Epithelial cell of prostate (primary cell): ENCODE measurements around the gene ACTBL2.
"Not testable (repeated sequence)": the region's sequence is repeated elsewhere in the genome, so short reads cannot be mapped to it uniquely, and the experiment has no call there.

Experiments
- DNase-seq: peaks from one replicate; pipeline ENCODE4 v3.0.0-alpha.2; 2011; ENCODE audit warnings: low read depth, low spot score
- H3K27ac ChIP-seq: fragments of 450-650 bp; 2 replicates; pipeline ENCODE4 v1.5.1; 2017; ENCODE audit warnings: mild to moderate bottlenecking

The ACTBL2 gene

DNA sequence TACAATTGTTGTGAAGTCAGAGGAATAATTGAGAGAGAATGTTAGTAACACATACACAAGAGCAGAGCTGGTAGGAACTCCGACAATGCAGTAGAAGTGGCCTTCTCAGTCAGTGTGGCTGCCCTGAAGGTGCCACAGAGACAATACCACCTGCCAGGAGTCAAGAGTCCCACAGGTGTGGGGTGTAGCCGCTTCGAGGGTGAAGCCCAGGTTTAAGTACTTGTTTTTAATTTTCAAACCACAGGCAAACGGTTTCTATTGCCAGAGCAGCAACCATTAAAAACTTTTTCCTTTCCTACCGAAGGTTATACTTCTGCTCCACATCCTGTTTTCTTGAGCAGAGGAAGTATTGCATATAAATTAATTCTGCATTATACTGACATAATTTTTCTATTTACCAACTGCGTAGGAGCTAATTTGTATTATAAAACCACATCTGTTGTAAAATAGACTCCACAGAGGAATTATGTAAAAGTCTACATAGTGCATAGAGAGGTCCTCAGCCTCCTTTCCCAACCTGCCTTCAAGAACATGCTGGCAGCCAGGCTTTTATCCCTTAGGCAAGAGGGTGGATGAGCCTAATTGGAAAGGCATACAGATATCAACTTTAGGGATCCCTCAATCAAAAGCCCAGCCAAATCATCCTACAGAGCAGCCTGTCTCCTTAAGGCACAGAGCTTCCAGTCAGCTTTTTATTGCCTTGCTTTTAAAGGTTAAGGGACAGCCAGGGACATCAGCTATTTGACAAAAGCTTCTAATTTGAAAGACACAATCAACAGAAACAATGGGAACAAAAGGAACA, 12.9 kb upstream of the ACTBL2 start:
- peak overlapping the region; percentile 82 for H3K27ac ChIP-seq
- no peak for DNase-seq

DNA sequence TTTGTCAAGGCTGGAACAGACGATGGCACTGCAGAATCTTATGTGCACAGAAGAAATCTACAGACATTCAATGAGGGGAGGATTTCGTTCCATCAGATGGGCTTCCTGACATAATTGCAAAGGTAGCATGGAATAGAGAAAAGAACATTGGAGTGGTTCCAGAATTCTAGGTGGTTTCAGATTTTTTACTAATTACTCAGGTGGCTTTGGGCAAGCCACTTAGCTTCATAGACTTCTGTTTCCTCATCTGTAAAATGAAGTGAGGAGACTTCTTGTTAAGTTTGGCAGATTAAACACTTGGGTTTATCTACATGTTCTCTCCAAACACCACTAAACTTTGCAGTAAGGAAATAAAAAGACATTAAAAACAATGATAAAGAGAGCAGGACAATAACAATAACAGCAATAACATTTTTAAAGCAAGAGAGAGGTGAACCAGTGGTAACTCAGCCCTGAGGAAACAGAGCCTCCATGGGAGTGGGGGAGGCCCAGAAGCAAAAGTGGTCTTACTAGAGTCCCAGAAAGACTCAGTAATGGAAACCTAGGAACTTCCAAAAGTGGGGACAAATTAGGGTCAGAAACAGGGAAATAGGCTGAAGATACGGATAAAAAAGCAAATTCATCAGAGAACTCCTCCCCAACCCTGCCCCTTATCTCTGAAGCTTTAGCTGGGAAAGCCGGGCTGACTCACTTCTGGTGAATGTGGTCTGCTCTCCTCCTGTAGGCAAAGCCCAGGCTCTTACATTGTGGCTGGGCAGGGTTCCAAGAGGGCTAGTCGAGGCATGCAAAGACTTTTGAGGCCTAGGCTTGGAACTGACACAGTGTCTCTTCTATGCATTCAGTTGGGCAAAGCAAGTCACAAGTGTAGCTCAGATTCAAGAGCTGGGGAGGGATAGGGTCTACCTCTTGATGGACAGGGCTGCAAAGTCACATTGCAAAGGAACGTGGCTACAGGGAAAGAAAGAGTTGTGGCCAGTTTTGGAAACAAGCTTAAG, 11.8 kb upstream of the ACTBL2 start:
- DNase-seq: peak; percentile 92
- peak overlapping the region; percentile 82 for H3K27ac ChIP-seq

DNA sequence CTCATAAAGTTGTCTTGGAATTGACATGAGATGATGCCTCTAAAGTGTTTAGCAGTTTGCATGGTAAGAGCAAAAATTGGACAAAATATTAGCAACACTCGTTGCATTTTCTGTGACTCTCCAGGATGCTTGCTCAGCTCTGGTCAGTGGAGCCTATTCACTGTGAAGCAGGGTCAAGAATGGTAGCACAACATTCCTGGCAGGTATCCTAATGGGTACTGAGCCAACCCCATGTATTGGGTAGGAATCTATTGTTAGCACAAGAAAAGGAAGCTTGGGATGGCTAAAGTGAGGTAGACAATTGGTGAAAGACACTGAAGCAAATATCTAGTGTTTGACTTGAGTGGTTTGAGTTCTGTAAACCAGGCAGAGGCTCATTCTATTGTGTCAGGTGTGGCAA, 10.4 kb upstream of the ACTBL2 start:
- no peak overlapping the region for H3K27ac ChIP-seq

DNA sequence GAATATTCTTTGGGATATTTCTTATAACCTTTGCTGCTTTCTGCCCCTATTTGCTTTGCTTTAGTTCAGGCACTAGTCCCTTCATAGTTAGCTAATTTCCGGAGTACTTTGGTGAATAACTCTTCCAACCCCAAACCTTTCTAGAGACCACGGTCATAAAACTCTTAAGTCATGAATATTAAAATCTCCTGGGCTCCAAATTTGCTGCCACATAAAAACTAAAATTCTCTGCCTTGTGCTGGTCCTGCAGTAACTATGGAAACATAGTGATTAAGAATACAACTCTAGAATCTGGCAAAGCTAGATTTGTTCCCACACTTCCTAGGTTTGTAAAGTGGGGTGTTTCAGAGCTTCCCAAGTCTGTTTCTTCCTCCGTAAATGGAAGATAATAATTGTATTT, 10.0 kb upstream of the ACTBL2 start:
- no peak overlapping the region for H3K27ac ChIP-seq
- no peak for DNase-seq

More for the DNA sequence above, 10.4 kb upstream of the ACTBL2 start:
- DNase-seq: no peak

DNA sequence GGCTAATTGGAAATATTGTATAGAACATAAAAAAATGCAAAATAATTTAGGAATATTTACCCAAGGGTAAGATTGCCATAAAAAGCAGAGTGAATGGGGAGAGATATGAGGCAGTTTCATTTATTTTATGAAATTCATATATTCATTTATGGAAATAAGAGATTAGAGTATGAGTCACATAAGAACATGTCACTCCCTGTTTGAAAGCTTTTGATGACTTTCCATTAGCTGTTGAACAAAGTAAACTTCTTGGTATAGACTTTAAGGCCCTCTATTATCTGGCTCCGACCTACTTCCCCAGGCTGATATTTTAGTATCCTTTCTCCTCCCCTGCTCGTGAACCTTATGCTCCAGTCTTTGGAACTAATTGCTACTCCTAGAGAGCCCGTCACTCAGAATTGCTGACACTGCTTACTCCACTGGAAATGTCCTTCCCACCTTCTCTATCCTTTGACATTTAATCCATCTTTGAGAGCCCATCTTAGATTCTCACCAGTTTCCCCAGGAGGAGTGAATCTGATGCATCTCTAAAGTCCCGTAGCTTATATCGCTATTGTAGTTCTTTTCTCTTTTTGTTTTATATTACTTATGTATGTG, 8.9 kb upstream of the ACTBL2 start:
- DNase-seq: no peak
- H3K27ac ChIP-seq: no peak overlapping the region

DNA sequence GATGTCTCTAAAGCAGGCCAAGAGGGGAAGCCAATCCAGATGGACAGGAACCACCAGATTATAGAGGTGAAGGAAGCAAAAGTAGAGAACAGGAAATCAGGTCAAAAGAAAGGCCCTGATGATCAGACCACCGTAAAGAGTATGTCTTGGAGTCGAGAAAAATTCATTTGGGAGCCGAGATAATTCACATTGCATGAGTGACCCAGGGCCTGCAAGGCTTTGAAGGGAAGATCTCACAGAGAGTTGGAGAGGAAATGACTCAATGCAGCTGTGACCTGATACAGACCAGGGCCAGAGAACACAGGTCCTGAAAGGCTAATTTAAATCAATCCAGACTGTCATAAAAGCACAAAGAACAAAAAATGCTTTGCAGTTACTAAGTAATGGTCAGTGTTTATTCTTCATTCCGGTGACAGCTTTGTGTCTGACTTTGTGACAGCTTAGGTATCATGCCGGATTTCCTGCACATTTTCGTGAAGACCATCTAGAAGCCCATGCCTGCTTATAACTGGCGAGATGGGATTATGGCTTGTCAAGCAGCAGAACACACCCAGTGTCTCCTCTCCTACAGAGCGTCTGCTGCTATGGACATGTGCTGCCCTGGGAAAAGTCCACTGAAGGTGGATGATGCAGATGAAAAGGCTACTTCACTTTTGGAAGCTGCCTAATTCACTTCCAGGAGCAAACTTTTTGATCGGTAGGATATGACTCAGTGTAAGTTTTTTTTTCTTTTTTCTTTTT, 5.8 kb upstream of the ACTBL2 start:
- H3K27ac ChIP-seq: peak overlapping the region; percentile 5
- DNase-seq: no peak

DNA sequence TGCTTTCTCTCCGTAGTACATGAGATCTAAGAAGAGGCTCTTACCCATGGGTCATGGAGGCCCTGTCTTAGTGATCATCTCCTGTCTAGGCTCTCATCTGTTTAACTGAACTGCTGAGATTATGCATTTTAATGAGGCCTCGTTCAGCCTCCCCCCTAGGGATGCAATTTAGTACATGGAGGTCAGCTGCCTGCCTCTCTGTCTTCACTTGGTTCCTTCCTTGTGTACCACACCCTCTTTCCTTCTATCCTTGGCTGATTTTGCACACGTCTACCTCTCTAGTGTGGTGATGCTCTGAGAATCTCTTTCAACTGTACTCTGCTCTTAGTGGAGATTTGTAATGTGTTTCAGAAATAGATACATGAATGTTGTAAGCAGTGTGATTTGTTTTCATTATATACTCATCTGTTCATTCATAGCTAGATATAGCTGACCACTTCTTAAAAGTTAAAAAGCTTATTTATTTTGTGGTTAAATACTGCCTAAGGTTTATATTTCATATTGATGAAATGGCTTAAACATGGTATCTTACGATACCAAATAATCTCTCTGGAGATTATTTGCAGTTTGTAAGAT, 3.5 kb upstream of the ACTBL2 start:
- no peak overlapping the region for H3K27ac ChIP-seq
- no peak for DNase-seq

DNA sequence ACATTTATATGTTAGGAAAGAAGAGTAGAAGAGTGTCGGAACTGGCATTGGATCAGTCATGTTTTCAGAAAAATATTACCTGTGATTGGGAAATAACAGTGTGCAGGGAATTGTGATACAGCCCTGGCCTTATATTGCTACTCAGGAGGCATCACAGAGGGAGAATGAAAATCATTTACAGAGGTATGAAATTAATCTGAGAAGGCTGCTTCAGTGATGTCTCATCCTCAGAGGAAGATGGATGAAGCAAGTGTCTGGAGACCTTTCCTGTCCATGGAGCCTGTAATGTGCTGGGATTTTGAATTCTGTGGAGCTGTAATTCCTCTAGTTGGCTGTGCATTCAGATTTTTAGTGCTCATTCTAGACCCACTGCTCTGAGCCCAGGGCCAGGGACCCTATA, 3.8 kb downstream of the ACTBL2 start:
- H3K27ac ChIP-seq: no peak overlapping the region
- DNase-seq: no peak

DNA sequence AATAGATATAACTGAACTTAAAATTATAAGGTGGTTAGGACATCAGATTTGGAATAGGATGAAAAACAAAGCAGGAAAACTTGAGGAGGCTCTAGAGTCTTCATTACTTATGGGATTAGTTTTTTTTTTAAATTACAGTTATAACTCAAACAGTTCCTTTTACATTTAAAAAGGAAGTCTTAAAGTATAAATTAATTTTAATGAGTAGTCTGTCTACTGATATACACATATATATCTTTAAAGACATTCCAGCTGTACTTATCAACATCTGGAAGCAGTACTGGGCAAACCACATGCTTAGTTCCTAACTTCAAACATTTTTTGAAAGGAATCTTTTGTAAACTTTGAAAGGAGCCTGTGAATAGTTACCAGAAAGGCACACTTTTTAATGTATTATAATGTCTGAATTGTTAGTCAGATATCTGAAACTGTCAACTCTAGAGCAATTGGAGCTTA, 6.0 kb downstream of the ACTBL2 start:
- H3K27ac ChIP-seq: no peak overlapping the region
- DNase-seq: no peak

DNA sequence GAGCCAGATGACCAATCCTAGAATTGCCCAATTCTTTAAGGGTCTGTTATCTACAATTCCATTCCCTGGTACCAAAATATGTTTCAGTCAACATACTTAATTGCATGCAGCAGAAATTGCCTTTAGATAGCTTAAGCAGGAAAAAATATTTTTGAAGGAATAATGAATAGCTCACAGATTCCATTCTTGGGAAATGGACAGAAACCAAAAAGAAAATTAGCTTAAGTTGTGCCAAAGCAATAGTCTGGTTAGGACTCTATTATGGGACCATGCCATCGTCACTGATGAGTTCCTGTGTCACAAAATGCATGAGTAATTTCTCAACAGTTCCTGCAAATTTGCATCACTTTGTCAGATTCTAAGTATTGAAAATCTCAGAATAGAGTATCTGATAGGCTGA, 12.3 kb downstream of the ACTBL2 start:
- DNase-seq: no peak

DNA sequence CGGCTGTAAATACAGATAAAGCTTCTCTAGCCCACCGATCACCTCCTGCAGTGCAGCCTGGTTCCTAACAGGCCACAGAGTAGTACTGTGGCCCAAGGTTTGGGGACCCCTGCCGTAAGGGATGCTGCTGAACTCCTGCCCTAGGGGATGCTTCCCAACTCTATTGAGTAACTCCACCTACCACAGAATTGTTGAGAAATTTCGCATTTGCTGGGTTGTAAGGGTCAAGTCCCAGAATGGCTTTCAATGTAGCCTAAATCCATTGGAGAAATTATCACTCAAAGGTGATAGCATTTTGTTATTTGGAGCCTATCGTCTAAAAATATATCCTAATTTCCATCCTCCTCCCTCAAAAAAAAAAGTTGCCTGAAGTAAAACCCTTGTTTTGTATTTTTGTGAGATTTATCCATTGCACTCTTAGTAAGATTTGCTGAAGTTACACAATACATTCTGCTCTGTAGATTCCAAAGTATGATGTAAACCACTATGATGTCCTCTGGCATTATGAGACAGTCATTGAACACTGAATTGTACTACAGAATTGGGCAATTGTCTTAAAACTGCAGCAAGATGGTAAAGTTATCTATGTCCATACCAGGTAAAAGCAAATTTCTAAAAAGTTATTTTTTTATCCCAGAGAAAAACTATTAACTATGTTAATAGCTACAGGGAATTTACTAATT, 14.0 kb downstream of the ACTBL2 start:
- no peak for DNase-seq
- H3K27ac ChIP-seq: no peak overlapping the region

More for the DNA sequence above, 12.3 kb downstream of the ACTBL2 start:
- no peak overlapping the region for H3K27ac ChIP-seq

DNA sequence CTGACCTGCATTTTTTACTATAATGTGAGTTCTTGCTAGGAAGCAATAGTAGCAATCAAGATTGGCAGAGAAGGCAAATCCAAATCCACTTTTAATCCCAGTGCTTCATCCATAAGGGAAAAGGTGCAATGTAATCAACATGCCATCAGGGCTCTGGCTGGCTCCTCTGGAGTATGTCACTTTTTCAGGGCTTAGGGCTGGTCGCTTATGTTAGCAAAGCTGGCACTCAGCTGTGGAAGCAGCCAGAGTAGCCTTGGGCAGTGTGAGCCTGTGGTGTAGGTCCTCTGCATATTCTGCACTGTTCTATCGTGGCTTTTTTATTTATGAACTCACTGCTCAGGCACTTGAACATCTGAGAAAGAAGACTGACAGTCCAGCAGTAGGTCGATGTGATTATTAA, 16.1 kb downstream of the ACTBL2 start:
- DNase-seq: no peak
- no peak overlapping the region for H3K27ac ChIP-seq

DNA sequence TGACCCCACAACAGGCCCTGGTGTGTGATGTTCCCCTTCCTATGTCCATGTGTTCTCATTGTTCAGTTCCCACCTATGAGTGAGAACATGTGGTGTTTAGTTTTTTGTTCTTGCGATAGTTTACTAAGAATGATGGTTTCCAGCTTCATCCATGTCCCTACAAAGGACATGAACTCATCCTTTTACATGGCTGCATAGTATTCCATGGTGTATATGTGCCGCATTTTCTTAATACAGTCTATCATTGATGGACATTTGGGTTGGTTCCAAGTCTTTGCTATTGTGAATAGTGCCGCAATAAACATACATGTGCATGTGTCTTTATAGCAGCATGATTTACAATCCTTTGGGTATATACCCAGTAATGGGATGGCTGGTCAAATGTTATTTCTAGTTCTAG, 22.6 kb downstream of the ACTBL2 start:
- DNase-seq, H3K27ac ChIP-seq: not testable (repeated sequence)

DNA sequence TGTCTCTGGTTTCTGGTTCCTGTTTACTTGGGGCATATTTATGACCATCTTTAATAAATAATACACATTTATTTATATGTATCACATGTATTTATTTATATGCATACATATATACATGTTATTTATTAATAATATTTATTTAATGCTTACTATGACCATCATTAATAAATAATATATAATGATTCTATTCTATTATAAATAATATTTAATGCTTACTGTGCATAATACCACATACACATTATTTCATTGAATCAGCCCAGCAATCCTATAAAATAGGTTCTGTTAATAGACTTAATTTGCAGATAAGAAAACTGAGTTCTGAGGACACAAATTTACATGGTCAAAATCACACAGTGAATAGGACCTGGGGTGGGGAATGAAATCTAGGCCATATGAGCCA, 24.2 kb downstream of the ACTBL2 start:
- no peak overlapping the region for H3K27ac ChIP-seq
- DNase-seq: no peak

DNA sequence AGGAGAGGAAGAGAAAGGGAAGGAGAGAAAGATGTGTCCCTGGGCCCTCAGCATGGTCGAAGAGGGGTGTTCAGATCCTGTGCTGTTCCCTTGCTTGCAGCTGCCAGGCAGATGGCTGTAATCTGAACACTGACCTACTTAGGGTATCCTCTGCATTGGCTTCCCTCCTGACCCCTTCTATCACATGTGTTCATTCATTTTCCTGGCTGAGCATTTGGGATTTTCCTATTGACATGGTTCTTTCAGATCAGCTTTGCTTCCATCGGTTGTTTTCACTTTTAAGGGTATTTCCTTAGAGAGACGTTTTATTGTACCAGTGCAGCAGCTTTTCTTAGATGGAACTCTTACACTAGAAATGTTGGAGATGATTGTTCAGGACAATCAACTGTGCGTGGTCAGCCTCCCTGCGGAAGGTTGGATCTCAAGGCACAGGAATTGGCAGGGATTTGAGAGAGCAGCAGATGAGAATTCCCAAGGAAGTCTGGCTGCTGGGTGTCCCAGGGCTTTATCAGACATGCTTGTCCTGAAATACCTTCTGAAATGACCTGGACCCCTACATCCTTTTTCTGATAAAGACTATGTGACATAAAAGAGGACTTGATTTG, 26.0 kb downstream of the ACTBL2 start:
- no peak for DNase-seq
- H3K27ac ChIP-seq: no peak overlapping the region

DNA sequence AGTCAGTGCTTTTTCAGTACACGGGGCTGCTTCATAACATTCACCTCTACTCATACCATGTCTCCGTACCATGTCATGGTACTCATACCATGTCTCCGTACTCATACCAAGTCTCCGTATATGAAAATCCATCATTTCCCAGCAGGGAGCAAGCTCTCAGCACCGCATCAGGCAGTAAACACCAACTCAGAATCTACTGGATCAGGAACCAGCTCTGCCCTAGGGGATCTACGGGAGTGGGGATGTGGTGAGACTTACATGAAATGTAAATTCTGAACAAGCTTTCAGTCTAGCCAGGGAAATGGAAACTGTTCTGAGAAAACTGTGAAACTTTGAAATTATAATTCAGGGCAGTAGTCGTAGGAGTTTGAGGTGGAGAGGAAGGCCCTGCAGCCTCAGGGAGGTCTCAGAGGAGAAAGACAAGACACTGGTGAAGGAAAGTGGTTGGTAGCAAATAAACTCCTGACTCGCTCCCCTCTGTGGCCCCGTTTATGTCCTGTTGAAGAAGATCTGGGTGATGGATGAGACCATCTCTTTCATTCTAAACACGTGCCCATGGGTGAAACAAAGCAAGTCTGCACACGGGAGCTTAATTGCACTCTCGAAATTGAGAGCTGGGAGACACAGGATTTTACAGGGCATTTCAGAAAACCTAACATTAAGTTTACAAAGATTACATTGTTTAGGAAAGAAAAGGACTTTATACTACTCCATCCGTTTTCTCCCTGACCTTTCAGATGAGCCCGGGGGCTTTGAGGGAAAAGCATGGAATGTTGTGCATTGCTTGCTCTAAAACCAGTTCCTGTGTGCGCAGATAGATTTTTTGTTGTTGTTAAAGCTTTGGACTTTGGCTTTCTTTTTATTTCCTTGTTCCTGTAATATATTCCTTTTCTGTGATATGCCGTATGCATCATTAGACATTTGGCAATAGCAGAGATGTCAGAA, 26.8 kb downstream of the ACTBL2 start:
- no peak for DNase-seq
- H3K27ac ChIP-seq: no peak overlapping the region

DNA sequence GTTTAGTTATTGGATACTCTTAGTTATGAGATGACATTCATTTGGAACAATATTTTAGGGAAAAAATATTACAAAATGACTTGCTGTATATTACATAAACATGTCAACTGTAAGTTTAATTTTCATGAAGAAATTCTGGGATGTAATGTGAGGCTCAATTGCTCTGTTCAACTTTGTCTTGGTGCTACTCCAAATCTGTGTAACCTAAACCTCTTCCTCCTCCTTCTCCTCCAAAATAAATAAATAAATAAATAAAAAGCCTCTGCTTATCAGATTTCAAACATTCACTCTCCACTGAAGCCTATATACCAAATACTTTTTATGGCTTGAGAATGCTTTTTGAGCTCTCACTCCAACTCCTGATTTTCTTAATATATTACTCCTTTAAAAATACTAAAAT, 27.7 kb downstream of the ACTBL2 start:
- no peak overlapping the region for H3K27ac ChIP-seq
- DNase-seq: no peak

DNA sequence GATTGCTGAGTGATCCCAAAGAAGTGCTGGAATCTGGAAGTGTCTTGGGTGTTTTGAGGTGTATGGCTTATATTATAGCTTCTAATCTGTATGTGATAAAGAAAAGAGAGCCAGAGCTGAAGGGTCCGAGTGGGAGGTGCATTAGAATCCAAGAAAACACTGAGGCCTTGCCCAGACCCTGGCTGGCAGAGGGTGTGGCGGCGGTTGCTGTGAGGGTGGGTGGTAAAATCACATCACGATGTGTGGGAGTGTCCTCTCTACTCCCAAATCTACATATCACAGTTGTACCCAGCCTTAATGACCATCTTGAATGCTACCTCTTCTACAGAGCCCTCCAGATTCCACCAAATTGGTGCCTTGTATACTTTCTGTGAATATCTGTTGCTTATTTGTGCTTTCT, 28.9 kb downstream of the ACTBL2 start:
- H3K27ac ChIP-seq: no peak overlapping the region
- DNase-seq: no peak
